GM12892 (cell line): ENCODE results near the gene CHST7.

Experiments
- POLR2A ChIP-seq: IDR thresholded peaks from 2 replicates; pipeline ENCODE4 v1.6.1; 2011; ENCODE audit warnings: low read depth, low read length, control low read depth
- POLR2AphosphoS5 ChIP-seq: IDR thresholded peaks from 2 replicates; pipeline ENCODE4 v1.6.1; 2011; ENCODE audit warnings: low read depth, low read length, control low read depth
- TAF1 ChIP-seq: IDR thresholded peaks from 2 replicates; pipeline ENCODE4 v1.6.1; 2011; ENCODE audit warnings: low read depth, mild to moderate bottlenecking, control low read depth, low read length, borderline replicate concordance

DNA sequence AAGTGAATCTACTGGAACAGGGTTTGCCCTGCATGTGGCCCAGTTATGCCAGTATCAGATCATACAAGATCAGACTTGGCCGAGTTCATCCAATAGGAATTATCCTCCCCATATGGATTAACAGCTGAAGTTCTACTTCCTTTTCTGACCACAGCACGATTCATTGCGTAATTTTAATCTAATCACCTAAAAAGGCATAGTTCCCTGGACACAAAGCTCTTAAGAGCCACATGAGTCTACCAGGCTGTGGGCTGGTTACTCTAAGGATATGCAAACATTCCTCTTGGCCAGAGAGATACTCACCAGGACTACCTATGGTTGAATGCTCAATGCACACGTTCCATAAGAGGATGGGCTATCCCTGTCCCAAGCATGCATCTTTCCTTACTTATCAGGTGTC is 46.9 kb downstream of the CHST7 start:
- TF ChIP-seq POLR2A (no peak), POLR2AphosphoS5 (no peak), TAF1 (no peak)
